Esophagus muscularis mucosa (tissue), 4 donors: ENCODE results near the gene PARVB.

Source experiments
- CTCF ChIP-seq, 3 experiments: fragments of 200-600 bp in 2 of 3; fragments of 450-650 bp in 1 of 3; sonication (generic) in 2 of 3; IDR thresholded peaks; one replicate each; pipeline ENCODE4 v1.5.1; 2017 to 2019; ENCODE audit warnings: antibody characterized with exemption in 3 of 3, mild to moderate bottlenecking in 2 of 3, moderate library complexity in 1 of 3
- EP300 ChIP-seq: sonication (generic); formaldehyde crosslinking; IDR thresholded peaks from one replicate; pipeline ENCODE4 v1.6.1; 2017; ENCODE audit warnings: antibody characterized with exemption
- POLR2A ChIP-seq: fragments of 450-650 bp; IDR thresholded peaks from one replicate; pipeline ENCODE4 v1.6.1; 2017; ENCODE audit warnings: antibody characterized with exemption, moderate library complexity, mild to moderate bottlenecking, low read depth
- POLR2AphosphoS5 ChIP-seq, 2 donors: sonication (generic); formaldehyde crosslinking; IDR thresholded peaks; one replicate each; pipeline ENCODE4 v1.6.1; 2017; ENCODE audit warnings: antibody characterized with exemption in 2 of 2

- TF ChIP-seq POLR2A = no peak
- no peak for TF ChIP-seq CTCF (IDR thresholded peaks at IDR 0.05)
- no peak for TF ChIP-seq POLR2AphosphoS5 (IDR thresholded peaks at IDR 0.05)
- TF ChIP-seq EP300 = no peak
Observed at GRCh38 chr22:44209343-44209742, 185.2 kb downstream of the PARVB start.
